DMS79 (cell line): Measurements from ENCODE around the gene TBC1D2.
"Not testable (repeated sequence)": the region's sequence is repeated elsewhere in the genome, so short reads cannot be mapped to it uniquely, and the experiment has no call there.

ENCODE experiments used
- DNase-seq: peaks from one replicate; lab custom pipeline; 2025; lab: John Stamatoyannopoulos, UW

The TBC1D2 gene

GRCh38 chr9:98191671-98192502, 63.6 kb downstream of the TBC1D2 start:
- DNase-seq = no peak

DNA sequence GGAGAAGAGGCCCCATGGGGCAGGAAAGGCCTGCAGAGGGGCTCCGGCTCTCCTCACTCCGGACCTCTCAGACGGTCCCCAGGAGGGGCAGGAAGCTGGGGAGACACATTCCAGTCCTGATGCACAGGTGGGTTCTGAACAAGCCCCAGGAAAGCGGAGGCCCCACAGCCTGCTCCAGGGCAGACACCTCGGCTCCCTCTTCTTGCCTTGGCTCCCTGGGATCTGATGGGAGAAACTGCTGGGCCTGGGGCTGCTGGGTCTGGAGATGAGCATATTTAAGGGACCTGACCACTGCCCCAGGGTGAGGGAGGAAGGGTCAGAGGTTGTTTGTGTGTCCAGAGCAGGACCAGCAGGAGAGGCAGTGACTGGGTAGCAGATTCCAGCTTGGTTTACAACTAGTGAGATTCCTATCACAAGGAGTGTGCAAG, 64.3 kb downstream of the TBC1D2 start:
- DNase-seq = no peak

DNA sequence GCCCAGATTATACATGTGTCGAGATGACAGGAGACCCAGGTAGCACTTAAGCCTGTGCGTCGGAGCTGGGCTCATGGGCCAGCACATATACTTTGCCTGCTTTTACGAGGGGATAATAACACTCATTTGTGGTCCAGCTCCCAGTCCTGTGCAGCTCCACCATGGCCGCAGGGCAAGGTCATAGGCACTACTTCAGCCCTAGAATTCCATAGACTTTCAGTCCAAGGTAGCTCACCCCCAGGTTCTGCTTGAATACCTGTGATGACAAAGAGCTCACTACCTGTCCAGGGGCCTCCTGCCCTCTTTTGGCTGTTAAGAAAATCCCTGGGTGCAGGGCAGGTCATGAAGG, 64.7 kb downstream of the TBC1D2 start:
- no peak for DNase-seq

- DNase-seq = no peak
Measured at GRCh38 chr9:98189412-98189811, 66.0 kb downstream of the TBC1D2 start.

DNA sequence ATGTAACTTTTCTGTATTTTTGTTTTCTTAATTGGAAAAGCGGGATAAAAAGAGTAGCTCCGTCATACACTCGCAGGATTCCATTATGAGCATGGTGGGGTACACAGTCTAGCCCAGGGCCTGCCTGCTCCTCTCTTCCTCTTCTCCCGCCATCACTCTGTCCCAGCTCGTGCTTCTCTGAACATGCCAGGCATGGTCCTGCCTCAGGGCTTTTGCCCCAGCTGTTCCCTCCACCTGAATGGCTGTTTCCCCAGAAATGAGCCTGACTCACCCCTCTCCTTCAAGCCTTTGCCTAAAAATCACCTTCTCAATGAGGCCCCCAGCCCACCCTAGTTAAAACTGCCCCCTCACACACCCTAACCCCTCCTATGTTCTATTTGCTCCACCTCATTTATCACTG, 67.5 kb downstream of the TBC1D2 start:
- DNase-seq = no peak

GRCh38 chr9:98186236-98186635, 69.2 kb downstream of the TBC1D2 start:
- DNase-seq = no peak

GRCh38 chr9:98185611-98186171, 69.8 kb downstream of the TBC1D2 start:
- DNase-seq = no peak

DNA sequence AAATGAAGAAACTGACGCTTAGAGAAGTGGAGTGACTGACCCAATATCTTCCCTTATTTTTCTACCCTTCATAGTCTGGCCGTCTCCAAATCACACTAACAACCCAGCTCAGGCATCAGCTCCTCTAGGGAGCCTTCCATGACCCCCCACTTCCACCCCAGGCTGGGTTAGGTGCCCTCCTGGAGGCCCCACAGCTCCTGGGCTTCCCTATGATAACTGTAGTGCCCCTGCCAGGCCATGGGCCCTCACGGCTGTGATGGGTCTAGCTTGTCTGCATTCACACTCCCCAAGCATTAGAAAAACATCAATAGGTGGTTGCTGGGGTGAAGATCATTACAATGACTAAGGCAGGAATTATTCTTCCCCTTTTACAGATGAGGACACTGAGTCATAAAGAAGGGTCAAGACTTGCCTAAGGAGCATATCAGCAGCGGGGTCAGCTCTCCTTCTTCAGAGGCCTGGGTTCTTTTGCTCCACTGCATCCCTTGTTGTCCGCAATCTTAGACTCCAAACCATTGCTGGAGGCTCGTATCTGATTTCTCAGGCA, 70.4 kb downstream of the TBC1D2 start:
- DNase-seq = no peak

DNA sequence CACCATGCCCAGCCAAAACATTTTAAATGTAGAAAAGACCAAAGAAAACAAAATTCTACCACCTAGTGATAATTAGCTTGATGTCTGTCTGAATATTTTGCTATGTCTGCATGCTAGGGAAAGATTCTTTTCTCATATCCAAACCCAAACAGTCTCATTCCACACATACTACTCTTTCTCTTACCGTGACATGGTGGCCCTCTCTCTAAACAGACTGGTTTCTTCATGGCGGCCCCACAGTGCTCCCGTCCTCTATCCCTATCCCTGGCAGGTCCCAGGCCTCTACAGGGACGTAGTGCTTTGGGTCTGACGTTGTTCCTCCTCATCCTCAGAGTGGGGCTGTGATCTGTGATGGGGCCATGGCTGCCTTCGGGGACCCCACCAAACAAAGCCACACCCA, 71.1 kb downstream of the TBC1D2 start:
- no peak for DNase-seq

GRCh38 chr9:98182889-98183599, 72.4 kb downstream of the TBC1D2 start:
- no peak for DNase-seq

- no peak for DNase-seq
Measured at GRCh38 chr9:98182069-98182820, 73.2 kb downstream of the TBC1D2 start.

DNA sequence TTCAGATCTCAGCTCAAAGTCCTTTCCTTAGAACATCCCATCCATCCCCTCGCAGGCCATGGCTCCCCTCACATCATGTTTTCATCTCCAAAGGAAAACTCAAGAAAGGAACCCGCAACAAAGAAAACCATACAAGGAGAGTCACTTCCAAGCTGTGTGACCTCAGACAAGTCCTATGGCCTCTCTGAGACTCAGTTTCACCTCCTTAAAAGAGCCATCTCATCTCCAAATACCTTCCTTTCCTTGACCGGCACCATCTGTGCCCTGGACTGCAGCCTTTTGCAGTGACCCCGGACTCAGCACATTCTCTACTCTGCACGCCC, 73.7 kb downstream of the TBC1D2 start:
- no peak for DNase-seq

DNA sequence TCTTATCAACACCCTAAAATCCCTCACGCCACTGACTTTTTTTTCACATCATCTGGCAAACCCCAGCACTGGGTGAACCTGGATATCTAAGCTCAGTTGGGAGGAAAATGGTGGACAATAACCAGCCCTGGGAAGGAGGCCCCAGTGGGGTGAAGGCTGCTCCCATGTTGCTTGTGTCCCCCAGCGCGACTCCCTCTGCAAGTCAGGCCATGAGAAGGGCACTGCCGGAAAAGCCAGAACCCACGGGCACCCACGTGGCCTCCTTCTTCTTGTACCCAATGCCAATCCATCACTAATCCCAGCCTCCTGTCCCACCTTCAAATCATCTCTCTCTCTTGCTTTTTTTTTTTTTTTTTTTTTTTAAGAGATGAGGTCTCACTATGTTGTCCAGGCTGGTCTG, 74.5 kb downstream of the TBC1D2 start:
- DNase-seq = no peak

- no peak for DNase-seq
Measured at GRCh38 chr9:98178874-98179850, 76.3 kb downstream of the TBC1D2 start.

GRCh38 chr9:98176391-98177259, 78.8 kb downstream of the TBC1D2 start:
- DNase-seq = no peak

GRCh38 chr9:98175762-98176161, 79.7 kb downstream of the TBC1D2 start:
- no peak for DNase-seq

DNA sequence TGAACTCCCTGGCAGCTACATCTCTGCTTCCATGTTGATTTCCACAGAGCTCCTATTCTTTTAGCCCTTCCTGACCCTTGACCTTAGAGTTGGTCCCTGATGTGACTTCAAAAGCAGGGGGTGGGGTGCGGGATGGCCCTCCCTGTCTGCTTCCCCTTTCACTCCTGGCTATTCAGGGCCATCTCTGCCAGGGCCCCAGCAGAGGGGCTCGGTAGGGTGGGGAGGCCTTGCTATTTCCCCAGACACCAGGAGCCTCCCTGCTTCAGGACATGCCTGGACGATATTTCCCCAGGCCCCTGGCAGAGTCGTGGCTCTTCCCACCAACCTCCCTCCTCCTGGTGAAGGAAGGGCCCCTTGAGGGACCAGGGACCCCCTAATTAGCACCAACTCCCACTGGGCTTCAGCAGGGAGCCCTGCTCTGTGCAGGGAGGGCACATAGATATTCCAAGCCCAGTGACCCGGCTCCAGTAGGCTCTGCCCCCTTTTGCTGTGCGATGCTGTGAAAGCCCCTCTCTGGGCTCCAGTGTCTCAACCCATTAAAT, 80.3 kb downstream of the TBC1D2 start:
- no peak for DNase-seq

DNA sequence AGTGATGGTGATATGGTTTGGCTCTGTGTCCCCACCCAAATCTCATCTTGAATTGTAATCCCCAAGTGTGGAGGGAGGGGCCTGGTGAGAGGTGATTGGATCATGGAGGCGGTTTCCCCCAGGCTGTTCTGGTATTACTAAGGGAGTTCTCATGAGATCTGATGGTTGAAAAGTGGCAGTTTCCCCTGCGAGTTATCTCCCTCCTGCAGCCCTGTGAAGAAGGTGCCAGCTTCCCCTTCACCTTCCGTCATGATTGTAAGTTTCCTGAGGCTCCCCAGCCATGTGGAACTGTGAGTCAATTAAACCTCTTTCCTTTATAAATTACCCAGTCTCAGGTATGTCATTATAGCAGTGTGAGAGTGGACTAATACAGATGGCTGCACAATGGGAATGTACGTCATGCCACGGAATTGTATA, 80.9 kb downstream of the TBC1D2 start:
- not testable (repeated sequence) for DNase-seq

GRCh38 chr9:98173181-98173580, 82.3 kb downstream of the TBC1D2 start:
- DNase-seq = no peak

GRCh38 chr9:98172604-98173003, 82.8 kb downstream of the TBC1D2 start:
- DNase-seq = peak; percentile 86
